DMS153 treated with DMSO at 0.1 percent for 48 hours (cell line): Measurements from ENCODE around the gene DKK3.

Experiments used
- DNase-seq: peaks from one replicate; lab custom pipeline; 2025; ENCODE audit not compliant: unreplicated experiment; lab: John Stamatoyannopoulos, UW

The DKK3 gene

DNA sequence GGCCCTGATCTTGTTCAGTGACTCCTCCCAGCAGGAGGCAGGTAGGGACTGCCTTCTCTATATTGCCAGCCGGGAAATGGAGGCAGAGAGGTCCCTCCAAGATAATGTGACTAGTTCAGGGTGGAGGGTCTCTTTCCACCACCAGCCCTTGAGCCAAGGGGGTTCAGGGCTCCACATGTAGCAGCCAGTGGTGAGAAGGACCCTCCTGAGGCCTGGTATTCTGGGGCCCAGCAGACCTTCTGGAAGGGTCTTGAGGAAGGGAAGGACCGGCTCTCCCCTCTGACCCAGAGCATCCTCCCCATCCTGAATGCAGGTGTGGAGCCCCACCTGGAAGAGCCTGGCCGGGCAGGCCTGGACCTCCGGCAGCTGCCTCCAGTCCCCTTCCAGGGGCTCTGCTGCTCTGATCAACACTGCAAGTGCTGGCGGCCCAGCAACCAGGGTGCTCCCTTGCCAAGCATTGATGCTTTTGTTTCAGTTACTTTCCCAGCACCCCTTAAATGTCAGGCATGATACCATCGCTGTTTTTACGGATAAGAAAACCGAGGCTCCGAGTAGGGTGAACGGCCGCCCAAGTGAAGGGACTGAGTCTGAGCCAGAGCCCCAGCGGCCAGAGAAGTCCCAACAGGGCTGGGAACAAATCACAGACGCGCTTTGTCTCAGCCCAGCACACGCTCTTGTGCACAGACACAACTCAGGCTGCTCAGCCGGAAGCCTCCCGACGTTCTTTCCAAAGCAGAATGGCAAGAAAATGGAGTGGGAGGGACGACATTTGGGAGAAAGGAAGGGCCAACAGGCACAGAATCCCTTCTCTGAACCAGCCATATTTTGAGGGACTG is 38.8 kb downstream of the DKK3 start:
- DNase-seq: no peak

DNA sequence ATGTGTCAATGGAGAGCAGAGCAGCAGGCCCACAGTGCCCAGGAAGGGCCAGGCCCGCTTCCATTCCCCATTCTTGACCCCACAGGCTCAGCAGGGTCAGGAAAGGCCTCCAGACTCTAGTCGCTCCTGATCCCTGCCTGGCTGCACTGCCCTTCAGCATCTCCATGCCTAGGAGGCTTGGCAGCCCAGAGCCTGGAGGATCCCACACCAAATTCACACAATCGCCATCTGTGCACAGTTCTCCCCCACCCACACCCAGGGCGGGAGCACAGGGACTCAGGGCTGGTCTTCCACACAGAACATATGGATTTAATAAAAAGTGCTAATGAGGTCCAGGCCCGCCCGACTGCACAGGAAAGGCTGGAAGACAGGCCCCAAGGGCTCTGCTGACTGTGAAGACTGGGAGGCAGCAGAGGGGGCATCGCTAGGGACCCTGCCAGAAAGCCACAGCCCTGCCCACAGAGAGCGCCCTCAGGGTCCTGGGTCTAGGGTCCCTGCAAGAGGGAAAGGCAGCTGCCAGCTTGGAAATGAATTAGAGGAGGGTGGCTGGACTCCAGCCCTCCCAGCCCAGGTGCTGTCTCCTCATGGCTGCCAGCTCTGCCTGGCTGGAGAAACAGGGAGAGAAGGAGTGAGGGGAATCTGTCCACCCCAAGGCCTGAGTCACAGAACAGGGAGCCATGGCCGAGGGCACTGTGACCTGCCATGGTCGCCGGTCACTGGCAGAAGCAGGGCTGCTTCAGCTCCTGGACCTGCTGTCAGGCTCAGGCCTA is 39.7 kb downstream of the DKK3 start:
- no peak for DNase-seq

DNA sequence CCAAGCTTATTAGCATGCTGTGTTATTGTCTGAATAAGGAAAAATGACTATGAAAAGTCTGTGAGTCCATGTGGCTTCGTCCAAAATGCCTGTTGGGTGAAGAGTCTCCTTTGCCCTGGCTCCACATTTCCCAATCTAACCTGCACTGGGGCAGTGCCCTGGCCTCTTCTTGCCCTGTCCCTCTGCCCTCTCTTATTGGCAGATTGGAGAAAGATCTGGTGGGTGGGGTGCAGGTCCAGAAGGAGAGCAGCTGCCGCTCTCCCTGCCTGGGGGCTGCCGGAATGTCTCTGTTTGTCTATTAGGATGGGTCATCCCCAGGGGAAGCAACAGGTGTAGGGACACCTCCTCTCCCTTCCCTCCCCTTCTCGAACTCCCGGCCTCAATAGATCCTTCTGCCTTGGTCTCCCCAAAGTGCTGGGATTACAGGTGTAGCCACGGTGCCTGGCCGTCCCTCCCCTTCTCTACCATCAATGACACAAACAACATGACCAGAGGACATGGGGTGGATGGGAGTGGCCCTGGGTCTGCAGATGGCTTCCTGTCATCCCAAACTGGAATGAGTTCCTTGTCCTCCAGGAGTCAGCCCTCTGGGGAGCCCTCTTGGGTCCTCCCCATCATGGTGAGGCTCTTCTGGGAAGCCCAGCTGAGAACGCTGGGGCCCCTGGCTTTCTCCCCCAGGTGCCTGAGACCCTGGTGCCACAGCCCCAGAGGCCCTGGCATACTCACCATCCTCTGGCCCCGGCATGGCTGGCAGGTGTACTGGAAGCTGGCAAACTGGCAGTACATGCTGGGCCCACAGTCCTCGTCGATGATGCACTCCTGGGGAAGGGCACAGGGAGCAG is 40.5 kb downstream of the DKK3 start:
- DNase-seq: no peak

DNA sequence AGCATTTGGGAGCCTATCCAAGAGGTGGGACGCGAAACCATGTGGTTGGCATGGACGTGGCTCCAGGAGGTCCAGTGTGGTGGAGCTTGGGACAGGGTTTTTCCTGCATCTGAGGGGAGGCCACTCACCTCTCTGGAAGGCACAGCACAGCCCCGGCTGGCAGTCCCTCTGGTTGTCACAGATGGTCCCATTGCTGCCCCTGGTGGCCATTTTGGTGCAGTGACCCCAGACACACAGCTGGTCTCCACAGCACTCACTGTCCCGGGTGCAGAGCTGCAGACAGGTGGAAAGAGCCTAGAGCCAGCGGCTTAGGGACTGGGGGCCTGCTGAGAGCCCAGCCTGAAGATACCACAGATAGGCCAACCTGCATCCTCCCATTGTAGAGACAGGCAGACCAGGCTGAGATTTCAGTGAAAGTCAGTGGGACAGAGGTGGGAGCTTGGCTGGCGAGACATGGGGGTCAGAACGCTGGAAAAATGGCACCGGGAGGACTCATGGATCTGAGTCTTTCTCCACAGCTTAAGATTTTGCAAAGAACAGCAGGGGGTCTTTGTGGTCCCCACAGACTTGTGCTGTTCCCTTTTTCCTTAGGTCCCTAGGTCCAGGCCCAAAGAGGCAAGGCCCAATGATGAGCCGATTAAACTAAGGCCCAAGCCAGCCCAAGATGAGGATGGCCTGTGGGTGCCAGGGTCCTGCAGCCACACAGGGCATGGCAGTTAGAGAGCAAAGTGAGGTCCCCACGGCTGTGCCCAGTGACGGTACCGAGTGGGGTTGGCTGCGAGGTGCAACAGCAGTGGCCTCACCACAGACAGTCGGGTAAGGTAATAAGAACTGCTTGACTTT is 41.4 kb downstream of the DKK3 start:
- peak; percentile 36 for DNase-seq

DNA sequence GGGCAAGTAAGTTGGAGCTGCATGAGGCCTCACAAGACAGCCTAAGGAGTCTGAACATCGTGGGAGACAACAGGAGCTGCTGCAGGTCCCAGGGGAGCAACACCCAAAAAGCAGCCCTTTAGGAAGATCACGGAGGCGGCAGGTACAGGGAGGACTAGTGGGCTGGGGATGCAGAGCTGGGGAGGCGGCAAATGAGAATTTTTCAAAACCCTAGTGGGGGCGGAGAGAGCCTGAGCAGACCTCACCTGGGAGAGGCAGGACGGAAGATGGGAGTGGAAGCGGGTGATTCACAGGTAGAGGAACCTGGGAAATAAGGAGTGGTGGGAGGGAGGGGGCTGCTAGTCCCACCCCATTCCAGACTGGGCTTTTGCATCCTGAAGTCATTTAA is 42.1 kb downstream of the DKK3 start:
- DNase-seq: no peak

DNA sequence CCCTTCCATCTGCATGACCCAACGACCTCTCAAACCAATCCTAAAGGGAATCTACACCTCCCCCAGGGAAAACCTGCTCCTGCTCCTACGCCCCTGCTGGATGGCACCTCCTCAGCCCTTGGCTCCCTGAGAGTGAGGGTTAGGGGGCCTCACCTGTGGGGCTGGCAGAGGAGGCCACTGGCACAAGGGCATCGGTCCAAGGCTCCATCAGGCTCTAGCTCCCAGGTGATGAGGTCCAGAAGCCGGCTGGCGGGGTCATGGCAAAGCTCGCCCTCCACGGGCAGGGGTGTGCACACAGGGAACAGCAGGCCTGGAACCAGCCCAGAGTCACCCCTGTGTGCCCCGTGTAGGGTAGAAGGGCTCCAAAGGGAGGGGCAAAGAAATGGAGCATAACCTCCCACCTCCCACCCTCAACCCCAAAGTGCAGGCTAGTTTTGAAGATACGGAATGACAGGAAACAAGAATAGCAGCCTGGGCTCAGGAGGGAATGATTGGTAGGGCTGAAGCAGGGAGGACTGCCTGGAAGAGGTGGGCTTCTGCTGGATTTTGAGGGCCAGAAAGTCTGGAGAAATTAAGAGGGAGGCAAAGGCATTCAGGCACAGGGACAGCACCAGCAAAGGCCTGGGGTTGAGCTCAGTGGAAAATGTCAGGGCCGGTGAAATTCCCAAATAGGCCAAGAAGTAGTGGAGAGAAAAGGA is 42.6 kb downstream of the DKK3 start:
- DNase-seq: no peak

DNA sequence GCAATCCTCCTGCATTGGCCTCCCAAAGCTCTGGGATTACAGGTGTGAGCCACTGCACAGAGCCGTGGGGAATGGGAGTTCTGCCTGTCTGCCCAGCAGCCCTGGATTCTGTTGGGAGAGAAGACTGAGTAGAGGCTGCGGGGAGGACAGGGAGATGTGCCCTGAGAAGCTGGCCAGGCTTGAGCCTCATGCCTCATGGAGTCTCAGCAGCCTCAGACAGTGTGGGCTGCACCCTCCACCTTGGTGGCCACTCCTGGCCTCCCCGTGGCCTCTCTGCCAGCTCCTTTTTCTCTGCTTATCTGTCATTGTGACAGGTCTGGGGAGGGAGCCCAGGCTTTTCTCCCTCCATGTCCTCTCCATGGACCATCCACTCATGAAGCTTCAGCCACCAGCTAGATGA is 43.2 kb downstream of the DKK3 start:
- DNase-seq: no peak

DNA sequence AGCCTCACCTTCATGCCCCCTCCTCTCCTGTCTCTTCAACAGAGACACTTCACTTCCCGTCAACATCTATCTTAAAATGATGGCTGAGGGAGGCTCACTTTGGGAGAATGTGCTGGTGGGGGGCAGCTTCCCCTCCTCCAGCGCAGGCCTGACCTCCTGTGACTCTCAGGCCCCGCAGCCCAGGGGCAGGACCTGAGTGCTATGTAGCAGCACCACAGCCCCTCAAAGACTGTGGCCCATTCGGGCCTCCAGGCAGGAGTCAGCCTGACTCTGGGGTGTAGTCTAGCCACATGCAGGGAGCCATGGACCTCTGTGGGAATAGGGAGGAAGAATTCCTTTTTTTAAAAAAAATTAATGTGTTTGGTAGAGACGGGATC is 43.7 kb downstream of the DKK3 start:
- no peak for DNase-seq

DNA sequence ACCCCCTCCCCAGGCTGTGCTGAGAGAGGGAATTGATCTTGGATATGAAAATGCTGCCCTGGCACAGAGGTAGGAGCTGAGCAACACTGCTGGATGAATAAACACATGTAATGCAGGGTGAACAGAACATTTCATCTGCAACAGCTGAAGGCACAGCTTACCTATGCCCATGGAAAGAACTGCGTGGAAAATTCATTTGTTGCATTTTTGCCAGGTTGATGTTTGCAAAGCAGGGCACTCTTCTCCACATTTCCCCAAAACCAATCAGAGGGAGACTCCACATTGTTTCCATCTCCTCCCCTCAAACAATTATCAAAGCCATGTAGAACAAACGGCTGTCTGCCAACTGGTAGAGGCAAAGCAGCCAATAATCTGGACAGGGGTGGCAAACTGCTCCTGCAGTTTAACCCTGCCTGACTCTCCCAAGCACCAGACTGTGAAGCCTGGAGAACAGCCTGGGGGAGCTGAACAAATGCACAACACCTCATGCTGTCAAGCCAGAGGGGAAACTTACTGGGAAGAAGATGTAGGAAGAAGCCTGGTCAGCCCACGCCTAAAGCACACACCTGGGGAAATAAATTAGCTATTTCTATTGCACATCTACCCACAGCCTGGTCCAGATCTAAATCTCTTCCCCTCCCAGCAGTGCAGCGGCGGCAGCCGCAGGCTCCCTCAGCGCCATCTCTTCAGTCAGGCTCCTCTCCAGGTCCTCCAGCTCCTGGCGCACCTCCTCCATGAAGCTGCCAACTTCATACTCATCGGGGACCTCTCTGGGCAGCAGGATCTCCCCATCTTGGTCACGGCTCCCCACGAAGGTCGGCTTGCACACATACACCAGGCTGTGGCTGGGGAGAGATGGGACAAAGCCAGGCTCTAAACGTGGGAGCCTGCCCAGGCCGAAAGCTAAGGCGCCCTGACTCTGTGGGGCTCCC is 44.3 kb downstream of the DKK3 start:
- DNase-seq: no peak

DNA sequence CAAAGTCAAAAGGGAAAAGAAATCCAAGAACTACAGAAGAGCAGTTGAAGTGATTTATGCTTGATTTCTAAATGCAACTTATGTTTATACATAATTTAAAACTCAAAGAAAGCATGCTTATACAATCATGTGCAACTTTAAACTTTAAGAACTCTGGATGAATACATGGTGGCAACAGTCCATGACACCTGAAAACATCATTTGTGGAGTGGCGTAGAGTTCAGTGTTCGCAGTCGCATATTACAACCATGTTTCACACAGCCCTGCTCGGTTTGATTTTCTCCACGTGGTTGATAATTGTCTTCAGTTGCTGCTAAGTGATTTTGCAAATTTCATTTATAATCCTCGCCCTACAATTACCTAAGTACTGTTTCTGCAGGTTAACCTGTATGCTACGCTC is 45.4 kb downstream of the DKK3 start:
- DNase-seq: no peak

DNA sequence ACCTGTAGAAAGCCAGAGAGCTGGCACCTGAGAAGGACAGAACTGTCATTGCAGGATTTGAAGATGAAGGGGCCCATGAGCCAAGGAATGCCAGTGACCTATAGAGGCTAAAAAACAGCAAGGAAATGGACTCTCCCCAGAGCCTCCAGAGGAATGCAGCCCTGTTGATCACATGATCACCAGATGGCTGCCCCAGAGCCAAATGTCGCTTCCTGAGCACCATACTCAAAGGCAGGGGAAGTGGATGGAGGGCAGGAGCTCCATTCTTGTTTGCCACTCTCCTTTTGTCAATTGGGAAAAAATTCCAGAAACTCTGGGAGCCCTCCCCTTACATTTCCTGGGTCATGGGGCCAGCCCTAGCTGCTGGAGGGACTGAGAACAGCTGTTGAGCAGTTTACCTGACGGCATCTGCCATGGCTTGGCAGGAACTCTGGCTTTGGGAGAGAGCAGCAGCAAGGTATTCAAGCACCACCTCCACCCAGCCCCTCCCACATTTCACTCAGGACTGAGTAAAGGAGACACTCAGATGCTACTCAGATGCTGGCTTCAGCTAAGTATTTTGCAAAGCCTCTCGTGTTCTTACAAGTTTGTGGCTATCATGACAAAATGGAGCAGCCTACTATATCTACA is 46.9 kb downstream of the DKK3 start:
- DNase-seq: no peak

DNA sequence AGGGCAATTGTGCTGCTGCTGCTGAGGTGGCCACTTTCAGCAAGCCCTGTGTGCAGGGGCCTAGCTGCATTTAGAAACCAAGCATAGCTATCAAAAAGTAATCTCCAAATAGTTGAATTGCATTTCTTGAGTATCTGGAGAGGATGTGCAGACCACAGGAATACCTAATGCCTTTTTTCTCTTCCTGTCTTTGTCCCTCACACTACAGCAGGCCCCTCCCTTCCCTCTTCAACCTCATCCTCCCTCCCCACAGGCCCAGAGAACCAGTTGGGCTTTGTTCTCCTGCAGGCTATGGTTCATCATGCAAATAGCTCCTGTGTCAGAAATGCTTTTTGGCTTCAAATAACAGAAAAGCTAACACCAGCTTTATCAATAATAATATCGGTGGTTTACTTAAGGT is 47.7 kb downstream of the DKK3 start:
- DNase-seq: no peak

DNA sequence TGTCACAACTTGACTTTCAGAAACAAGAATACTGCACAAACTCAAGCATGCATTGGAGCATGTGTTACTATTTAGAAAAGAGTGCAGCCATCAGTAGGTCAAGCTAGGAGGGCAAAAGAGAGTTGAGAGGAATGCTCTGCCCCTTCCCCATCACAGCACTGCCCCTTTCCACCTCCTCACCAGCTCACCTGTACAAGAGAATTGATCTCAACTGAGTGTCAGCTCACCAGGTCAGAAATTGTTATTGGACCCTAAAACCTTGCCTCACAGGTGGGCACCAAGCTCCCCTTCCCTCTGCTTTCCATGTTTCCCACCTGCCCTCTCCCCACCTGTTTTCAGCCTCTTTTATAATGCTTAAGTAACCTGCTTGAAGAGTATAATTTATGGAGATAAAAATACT is 48.8 kb downstream of the DKK3 start:
- no peak for DNase-seq

DNA sequence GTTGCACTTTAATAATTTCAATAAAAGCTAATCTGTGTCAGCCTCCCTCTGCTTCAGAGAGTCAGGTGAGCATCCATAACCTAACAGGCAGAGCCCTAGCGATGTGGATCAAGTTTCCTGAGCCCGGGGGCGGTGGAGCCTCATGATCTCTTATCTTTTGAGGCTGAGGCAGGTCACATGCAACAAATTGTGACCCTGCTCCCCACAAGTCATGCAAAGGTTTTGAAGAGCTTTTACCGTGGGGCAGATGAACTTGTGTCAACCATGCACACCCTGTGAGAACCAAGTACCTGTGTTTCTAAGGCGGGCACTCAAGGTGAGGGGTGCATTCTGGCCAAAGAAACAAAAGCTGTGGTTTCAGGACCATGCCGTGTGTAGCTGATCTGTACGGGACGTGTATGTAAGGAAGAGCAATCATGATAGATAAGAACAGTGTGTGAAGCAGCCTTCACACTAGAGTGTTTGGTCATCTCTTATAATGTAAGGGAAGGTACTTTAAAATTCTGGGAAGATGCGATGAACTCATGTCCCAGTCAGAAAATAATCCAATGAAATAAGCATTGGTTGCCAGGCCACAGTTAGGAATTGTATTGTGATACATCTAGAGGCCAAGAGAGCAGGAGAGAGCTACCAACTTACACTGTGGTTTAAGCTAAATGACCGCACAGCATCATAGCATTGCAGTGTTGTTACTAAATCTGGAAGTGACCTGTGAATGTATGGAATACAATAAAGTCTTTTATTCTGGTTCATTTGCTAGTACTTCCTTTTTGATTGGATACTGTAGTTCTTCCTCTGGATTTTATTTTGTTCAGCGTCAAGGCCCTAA is 49.8 kb downstream of the DKK3 start:
- no peak for DNase-seq

DNA sequence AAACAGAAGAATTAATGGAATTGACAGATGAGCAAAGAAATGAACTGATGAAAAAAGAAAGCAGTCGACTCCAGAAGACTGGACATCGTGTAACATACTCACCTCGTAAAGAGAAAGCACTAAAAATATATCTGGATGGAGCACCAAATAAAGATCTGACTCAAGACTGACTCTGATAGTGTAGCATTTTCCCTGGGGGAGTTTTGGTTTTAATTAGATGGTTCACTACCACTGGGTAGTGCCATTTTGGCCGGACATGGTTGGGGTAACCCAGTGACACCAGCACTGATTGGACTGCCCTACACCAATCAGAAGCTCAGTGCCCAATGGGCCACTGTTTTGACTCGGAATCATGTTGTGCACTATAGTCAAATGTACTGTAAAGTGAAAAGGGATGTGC is 52.4 kb downstream of the DKK3 start:
- DNase-seq: no peak

DNA sequence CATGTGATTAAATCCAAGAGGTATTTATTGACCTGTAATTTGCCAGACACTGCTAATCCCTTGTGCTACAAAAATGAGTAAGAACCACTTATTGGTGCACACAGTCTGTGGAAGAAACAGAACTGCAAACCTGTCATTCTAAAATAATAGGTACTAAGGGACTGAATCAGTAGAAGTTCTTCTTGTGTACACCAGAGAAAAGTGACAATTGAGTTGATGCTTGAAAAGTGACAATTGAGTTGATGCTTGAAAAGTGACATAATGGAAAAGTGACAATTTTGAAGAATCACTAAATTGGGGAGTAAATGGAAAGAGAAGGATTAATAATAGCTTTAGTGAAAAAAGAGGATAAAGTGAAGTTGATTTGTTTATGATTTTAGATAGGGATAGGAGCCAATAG is 56.4 kb downstream of the DKK3 start:
- DNase-seq: no peak

DNA sequence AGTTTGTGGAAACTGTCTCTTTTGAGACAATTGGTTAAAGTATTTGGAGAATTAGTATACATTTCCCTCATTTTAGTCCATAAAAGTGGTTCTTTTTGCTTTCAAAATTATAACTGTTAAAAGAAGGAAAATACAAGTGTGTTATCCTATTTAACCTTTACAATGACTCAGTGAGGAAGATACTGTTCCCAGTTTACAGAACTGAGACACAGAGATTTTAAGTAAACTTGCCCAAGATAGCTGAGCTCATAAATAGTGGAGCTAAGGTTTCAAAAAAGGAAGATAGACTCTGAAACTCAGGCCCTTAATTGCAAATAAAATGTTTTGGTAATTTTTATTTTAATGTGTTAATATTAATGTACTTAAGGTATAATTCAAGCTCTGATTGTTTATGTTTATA is 58.9 kb downstream of the DKK3 start:
- no peak for DNase-seq
